ENCODE measurements around the gene KCNE3. TPM values are rescaled to one million over a fixed set of nuclear protein-coding genes. Genes with fewer than 3 reads are reported as not detected.

KCNE3 gene
- total and polyA plus RNA-seq, 9 of the 15 experiments (the other 6 are each of a cell fraction or from before 2014, with no cell fraction given) = 1.6 to 8.7 (median 6.2) TPM

DNA sequence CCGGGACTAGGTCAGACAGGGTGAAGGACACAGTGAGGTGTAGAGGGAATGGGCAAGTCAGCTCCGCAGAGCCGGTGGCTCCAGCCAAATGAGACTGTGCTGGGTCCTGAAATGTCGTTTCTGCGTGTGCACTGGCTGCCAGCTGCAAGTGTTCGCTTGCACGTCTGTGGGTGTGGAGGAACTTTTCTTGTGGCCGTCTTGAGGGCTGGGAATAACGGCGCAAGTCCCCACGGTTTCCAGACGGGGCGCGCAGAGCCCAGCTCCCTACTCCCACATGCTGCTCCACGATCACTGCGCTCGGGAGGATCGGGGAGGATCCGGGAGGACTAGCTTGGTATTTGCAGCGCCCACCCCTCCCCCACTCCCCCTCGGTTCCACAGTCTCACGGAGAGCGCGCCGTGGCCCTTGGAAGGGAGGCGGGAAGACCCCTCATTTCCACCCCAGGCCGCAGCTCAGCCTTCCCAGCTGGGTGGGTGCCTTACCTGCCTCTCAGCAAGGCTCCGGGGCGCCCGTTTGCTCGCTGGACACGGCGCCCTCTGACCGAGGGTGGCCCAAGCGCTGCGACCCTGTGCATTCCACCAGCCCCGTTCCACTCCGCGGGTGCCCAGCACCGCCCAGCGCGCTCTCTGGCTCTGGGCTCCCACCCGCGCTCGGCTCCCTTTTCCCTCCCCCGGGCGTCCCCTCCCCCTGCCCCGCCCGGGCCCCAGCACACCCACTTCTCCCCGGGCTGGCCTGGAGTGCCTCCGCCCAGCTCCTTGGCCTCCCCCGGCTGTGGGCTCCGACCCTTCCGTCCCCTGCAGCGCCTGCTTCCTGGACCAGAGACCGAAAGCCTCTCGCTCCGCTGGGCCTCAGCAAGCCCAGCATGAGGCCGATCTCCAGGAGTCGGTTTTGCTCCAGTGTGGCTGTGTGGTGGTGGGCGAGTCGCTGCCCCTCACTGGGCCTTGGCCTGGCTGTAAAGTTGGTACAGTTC is at the start of gene KCNE3 (continued):
- TF ChIP-seq, protein P1, sequence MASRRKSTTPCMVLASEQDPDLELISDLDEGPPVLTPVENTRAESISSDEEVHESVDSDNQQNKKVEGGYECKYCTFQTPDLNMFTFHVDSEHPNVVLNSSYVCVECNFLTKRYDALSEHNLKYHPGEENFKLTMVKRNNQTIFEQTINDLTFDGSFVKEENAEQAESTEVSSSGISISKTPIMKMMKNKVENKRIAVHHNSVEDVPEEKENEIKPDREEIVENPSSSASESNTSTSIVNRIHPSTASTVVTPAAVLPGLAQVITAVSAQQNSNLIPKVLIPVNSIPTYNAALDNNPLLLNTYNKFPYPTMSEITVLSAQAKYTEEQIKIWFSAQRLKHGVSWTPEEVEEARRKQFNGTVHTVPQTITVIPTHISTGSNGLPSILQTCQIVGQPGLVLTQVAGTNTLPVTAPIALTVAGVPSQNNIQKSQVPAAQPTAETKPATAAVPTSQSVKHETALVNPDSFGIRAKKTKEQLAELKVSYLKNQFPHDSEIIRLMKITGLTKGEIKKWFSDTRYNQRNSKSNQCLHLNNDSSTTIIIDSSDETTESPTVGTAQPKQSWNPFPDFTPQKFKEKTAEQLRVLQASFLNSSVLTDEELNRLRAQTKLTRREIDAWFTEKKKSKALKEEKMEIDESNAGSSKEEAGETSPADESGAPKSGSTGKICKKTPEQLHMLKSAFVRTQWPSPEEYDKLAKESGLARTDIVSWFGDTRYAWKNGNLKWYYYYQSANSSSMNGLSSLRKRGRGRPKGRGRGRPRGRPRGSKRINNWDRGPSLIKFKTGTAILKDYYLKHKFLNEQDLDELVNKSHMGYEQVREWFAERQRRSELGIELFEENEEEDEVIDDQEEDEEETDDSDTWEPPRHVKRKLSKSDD (conservative IDR thresholded peaks at IDR 0.05; ENCODE audit: low read length) = no peak
- TF ChIP-seq RBM39 (optimal IDR thresholded peaks at IDR 0.05; ENCODE audit: low read depth, low read length) (no peak), JUNB (CRISPR knock-in tag; conservative IDR thresholded peaks at IDR 0.05) (no peak), FIP1L1 (IDR thresholded peaks at IDR 0.05; ENCODE audit: low read depth, low read length, poor library complexity, severe bottlenecking) (no peak), SAP30 (IDR thresholded peaks at IDR 0.05; ENCODE audit: borderline replicate concordance, insufficient read depth, low read depth, low read length, poor library complexity, severe bottlenecking) (no peak), RBM34 (IDR thresholded peaks at IDR 0.05; ENCODE audit: borderline replicate concordance, insufficient read depth, low read length) (no peak), GTF2E2 (tag; IDR thresholded peaks at IDR 0.05) (no peak)
- TF ChIP-seq, protein P2, sequence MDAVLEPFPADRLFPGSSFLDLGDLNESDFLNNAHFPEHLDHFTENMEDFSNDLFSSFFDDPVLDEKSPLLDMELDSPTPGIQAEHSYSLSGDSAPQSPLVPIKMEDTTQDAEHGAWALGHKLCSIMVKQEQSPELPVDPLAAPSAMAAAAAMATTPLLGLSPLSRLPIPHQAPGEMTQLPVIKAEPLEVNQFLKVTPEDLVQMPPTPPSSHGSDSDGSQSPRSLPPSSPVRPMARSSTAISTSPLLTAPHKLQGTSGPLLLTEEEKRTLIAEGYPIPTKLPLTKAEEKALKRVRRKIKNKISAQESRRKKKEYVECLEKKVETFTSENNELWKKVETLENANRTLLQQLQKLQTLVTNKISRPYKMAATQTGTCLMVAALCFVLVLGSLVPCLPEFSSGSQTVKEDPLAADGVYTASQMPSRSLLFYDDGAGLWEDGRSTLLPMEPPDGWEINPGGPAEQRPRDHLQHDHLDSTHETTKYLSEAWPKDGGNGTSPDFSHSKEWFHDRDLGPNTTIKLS (IDR thresholded peaks at IDR 0.05; ENCODE audit: borderline replicate concordance, low read depth) = no peak
- TF ChIP-seq, protein P3, sequence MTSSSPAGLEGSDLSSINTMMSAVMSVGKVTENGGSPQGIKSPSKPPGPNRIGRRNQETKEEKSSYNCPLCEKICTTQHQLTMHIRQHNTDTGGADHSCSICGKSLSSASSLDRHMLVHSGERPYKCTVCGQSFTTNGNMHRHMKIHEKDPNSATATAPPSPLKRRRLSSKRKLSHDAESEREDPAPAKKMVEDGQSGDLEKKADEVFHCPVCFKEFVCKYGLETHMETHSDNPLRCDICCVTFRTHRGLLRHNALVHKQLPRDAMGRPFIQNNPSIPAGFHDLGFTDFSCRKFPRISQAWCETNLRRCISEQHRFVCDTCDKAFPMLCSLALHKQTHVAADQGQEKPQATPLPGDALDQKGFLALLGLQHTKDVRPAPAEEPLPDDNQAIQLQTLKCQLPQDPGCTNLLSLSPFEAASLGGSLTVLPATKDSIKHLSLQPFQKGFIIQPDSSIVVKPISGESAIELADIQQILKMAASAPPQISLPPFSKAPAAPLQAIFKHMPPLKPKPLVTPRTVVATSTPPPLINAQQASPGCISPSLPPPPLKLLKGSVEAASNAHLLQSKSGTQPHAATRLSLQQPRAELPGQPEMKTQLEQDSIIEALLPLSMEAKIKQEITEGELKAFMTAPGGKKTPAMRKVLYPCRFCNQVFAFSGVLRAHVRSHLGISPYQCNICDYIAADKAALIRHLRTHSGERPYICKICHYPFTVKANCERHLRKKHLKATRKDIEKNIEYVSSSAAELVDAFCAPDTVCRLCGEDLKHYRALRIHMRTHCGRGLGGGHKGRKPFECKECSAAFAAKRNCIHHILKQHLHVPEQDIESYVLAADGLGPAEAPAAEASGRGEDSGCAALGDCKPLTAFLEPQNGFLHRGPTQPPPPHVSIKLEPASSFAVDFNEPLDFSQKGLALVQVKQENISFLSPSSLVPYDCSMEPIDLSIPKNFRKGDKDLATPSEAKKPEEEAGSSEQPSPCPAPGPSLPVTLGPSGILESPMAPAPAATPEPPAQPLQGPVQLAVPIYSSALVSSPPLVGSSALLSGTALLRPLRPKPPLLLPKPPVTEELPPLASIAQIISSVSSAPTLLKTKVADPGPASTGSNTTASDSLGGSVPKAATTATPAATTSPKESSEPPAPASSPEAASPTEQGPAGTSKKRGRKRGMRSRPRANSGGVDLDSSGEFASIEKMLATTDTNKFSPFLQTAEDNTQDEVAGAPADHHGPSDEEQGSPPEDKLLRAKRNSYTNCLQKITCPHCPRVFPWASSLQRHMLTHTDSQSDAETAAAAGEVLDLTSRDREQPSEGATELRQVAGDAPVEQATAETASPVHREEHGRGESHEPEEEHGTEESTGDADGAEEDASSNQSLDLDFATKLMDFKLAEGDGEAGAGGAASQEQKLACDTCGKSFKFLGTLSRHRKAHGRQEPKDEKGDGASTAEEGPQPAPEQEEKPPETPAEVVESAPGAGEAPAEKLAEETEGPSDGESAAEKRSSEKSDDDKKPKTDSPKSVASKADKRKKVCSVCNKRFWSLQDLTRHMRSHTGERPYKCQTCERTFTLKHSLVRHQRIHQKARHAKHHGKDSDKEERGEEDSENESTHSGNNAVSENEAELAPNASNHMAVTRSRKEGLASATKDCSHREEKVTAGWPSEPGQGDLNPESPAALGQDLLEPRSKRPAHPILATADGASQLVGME (CRISPR knock-in tag; IDR thresholded peaks at IDR 0.05) = 0 out of 2 replicates have a peak, but pooled peaks have one; percentile 53
- TF ChIP-seq, protein P4, sequence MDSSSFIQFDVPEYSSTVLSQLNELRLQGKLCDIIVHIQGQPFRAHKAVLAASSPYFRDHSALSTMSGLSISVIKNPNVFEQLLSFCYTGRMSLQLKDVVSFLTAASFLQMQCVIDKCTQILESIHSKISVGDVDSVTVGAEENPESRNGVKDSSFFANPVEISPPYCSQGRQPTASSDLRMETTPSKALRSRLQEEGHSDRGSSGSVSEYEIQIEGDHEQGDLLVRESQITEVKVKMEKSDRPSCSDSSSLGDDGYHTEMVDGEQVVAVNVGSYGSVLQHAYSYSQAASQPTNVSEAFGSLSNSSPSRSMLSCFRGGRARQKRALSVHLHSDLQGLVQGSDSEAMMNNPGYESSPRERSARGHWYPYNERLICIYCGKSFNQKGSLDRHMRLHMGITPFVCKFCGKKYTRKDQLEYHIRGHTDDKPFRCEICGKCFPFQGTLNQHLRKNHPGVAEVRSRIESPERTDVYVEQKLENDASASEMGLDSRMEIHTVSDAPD (CRISPR knock-in tag; IDR thresholded peaks at IDR 0.05) = no peak
- TF ChIP-seq, protein P5, sequence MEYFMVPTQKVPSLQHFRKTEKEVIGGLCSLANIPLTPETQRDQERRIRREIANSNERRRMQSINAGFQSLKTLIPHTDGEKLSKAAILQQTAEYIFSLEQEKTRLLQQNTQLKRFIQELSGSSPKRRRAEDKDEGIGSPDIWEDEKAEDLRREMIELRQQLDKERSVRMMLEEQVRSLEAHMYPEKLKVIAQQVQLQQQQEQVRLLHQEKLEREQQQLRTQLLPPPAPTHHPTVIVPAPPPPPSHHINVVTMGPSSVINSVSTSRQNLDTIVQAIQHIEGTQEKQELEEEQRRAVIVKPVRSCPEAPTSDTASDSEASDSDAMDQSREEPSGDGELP (CRISPR knock-in tag; IDR thresholded peaks at IDR 0.05; ENCODE audit: borderline replicate concordance) = peak; percentile 16; the same call in 1 of the 2 replicates
